ENCODE measurements around the gene PORCN.
A peak's percentile ranks its signal among the peaks of the same experiment; 100 is the strongest.

Gene PORCN

DNA sequence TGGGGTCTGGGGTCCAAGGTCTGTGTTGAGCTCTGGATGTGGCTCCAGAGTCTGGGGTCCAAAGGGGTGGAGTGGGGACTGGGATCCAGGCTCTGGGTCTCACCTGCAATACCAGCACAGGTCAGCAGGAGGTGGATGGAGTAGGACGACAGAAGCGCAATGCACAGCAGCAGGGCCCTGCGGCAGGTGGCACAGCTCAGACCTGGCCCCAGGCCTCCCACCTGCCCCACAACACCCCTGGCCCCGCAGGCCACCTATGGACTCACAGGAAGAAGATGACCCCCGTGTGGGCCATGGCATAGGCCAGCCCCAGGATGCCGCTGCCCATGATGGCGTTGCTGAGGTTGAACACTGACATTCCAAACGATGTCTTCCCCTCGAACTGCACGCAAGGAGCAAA lies 42.1 kb upstream of the PORCN start:
- TF ChIP-seq, protein P1, sequence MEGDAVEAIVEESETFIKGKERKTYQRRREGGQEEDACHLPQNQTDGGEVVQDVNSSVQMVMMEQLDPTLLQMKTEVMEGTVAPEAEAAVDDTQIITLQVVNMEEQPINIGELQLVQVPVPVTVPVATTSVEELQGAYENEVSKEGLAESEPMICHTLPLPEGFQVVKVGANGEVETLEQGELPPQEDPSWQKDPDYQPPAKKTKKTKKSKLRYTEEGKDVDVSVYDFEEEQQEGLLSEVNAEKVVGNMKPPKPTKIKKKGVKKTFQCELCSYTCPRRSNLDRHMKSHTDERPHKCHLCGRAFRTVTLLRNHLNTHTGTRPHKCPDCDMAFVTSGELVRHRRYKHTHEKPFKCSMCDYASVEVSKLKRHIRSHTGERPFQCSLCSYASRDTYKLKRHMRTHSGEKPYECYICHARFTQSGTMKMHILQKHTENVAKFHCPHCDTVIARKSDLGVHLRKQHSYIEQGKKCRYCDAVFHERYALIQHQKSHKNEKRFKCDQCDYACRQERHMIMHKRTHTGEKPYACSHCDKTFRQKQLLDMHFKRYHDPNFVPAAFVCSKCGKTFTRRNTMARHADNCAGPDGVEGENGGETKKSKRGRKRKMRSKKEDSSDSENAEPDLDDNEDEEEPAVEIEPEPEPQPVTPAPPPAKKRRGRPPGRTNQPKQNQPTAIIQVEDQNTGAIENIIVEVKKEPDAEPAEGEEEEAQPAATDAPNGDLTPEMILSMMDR (IDR thresholded peaks at IDR 0.05; ENCODE audit: insufficient read depth, low read depth, low read length, missing control alignments), result peak; percentile 38
- H3K4me3 ChIP-seq (ENCODE audit: low read depth, low read length), result 0 out of 2 replicates have a peak overlapping the region, but pooled peaks have one; percentile 85
- peak; percentile 32 for DNase-seq (ENCODE audit: low read depth)

DNA sequence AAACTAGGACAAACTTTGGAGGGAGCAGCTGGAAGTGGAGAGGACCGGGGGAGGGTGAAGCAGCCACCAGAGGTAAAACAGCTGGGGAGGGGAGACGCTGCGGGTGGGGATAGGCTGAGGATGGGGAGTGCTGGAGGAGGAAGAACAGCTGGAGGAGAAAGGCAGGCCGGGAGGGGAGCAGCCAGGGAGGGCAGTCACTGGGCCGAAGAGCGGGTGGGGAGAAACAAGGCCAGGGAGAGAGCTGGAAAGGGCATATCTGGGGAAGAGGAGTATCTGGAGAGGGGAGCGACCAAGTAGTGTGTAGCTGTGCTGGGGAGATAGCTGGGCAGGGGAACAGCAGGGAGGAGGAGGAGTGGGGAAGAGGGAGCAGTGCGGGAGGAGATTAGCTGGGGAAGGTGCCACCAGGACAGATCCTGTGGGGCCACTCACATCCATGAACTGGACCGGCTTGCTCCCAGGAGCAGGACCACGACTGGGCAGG lies 41.5 kb upstream of the PORCN start:
- TF ChIP-seq, protein P1 (IDR thresholded peaks at IDR 0.05; ENCODE audit: insufficient read depth, low read depth, low read length, missing control alignments), result no peak
- DNase-seq (ENCODE audit: low read depth), result no peak

DNA sequence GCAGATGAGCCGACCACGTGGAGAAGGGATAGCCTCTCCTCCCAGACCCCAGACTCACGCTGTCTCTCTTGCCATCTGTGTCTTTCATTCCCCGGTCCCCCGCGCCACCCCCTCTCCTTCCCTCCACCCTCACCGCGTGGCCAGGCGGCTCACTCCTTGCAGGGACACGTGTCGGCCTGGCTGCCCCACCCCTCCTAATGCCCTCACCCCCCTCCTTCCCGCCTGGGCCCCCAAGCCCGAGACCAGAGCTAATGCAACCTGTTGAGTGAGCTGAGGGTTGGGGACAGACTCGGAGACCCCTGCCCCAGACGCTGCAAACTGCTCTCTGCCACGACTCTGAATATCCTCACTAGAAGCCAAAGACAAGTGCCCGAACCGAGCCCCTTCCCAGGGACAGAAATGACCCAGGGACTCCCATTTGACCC lies 40.5 kb upstream of the PORCN start:
- peak overlapping the region; percentile 85 for H3K4me3 ChIP-seq (ENCODE audit: low read depth, low read length)
- DNase-seq (ENCODE audit: low read depth), result peak; percentile 69
- TF ChIP-seq, protein P1 (IDR thresholded peaks at IDR 0.05; ENCODE audit: insufficient read depth, low read depth, low read length, missing control alignments), result no peak

More for the DNA sequence above, 41.5 kb upstream of the PORCN start:
- H3K4me3 ChIP-seq (ENCODE audit: low read depth, low read length), result peak overlapping the region; percentile 85

DNA sequence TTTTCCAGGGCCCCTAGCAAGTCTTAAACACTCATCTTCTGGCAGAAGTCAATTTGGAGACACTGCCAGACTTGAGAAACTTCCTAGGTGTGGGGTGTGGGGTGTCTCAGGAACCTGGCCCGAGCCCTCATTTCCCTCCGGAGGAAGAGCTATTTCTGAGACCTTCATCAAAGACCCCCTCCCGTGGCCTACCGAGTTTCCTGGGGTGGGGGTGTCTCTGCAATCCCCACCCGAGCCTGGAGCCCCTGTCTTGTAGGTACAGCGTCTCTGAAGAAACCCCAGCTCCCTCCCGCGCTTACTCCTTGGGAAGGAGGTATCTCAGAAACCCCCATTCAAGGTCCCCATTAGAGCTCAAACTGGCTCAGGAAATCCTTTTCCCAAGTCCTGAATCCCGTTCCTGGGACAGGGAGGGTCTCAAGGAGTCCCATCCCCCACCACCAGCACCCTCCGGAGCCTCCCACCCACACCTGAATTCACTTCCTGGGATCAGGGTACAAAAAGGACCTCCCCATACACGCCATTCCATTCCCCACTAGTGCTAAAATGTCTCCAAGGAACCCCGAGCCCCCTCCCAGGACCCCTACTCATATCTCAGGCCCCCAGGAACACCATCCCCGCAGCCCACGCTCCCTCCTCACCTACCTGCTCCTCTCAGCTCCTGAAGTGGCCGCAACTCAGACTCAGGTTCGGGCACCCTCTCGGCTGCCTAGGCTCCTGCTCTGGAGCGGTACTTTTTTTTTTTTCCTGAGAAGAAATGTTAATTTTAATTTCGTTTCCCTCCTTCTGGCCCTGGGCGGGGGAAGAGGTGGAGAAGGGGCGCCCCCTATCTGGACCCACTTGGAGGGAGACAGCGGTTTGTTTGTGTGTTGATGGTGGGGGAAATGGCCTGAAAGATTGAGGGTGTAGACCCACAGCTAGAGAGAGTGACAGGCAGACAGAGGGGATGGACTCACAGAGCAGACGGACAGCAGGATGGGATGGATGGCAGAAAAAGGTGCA lies 39.8 kb upstream of the PORCN start:
- TF ChIP-seq, protein P1 (IDR thresholded peaks at IDR 0.05; ENCODE audit: insufficient read depth, low read depth, low read length, missing control alignments), result peak; percentile 33
- DNase-seq (ENCODE audit: low read depth), result peak; percentile 56
- H3K4me3 ChIP-seq (ENCODE audit: low read depth, low read length), result peak overlapping the region; percentile 85

DNA sequence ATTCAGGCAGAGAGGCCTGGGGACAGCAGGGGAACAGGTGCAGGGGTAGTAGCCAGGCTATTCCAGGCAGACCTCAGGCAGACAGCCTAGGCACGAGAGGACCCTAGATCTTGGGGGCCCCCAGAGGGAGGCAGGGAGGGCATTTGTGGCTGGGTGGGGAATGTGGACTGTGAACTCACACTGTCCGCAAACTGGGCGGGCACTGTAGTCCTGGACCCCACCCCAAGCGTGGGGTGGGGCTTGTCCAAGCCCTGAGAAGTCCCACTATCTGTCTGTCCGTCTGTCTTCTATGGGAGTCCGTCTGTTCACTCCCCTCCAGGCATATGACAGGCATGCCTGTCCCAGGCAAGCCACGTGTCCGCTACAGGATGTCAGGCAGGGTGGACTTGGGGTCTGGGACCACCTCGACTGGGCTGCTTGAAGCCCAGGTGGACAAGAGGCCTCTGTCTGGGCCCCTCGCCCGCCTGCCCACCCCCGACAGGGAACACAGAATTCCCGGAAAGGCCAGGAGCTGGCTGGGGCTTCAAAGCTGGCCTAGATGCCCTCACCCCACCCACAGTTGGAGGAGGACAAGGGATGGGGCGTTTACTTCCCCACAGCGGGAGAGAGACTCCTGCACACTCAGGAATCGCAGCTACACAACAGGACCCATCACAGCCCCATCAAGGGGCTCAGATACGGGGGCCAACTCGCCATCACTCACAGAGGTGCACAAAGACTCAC lies 38.5 kb upstream of the PORCN start, which contains the start of gene SLC38A5:
Gene SLC38A5, minus strand, starts transcription at position 151 of the 723 bp plus-strand sequence. CDS start 2,336 bp downstream, outside the sequence.
- peak within 1 kb of the TSS; percentile 85 for H3K4me3 ChIP-seq (ENCODE audit: low read depth, low read length)

DNA sequence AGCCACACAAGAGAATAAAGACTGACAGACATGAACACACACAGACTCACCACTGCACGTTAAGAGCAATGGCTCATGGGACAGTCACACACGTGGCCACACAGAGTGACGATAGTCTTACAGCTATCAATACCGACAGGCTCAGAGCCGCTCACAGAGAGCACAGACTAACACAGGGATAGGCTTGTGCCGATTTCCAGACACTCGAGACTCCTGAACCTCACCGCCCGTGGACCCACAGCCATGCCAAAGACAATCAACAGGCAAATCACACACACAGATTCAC lies 38.0 kb upstream of the PORCN start:
- no peak for DNase-seq (ENCODE audit: low read depth)

More for the DNA sequence above, 38.5 kb upstream of the PORCN start, which contains the start of gene SLC38A5:
- DNase-seq (ENCODE audit: low read depth), result no peak
- TF ChIP-seq, protein P1 (IDR thresholded peaks at IDR 0.05; ENCODE audit: insufficient read depth, low read depth, low read length, missing control alignments), result no peak

More for the DNA sequence above, 38.0 kb upstream of the PORCN start:
- TF ChIP-seq, protein P1 (IDR thresholded peaks at IDR 0.05; ENCODE audit: insufficient read depth, low read depth, low read length, missing control alignments), result no peak
- H3K4me3 ChIP-seq (ENCODE audit: low read depth, low read length), result no peak overlapping the region
